ENCODE measurements around the gene CD9.

CD9 gene

GRCh38 chr12:6198985-6199530, 1.1 kb upstream of the CD9 start:
- no peak for TF ChIP-seq ESRRG (CRISPR knock-in tag; IDR thresholded peaks at IDR 0.05)
- TF ChIP-seq ARNTL (CRISPR knock-in tag; IDR thresholded peaks at IDR 0.05; ENCODE audit: borderline replicate concordance, low read depth), result no peak
- TF ChIP-seq ZNF565 (CRISPR knock-in tag; conservative IDR thresholded peaks at IDR 0.05; ENCODE audit: low read depth), result no peak
- no peak for TF ChIP-seq POU6F1 (CRISPR knock-in tag; IDR thresholded peaks at IDR 0.05; ENCODE audit: borderline replicate concordance, low read depth)
- no peak for TF ChIP-seq CSDC2 (CRISPR knock-in tag; IDR thresholded peaks at IDR 0.05)
- no peak for TF ChIP-seq TCF4 (CRISPR knock-in tag; IDR thresholded peaks at IDR 0.05; ENCODE audit: borderline replicate concordance)
- TF ChIP-seq CSRNP3 (CRISPR knock-in tag; IDR thresholded peaks at IDR 0.05), result no peak
- no peak for TF ChIP-seq BACH2 (CRISPR knock-in tag; IDR thresholded peaks at IDR 0.05; ENCODE audit: borderline replicate concordance)
- no peak for TF ChIP-seq TSHZ2 (CRISPR knock-in tag; IDR thresholded peaks at IDR 0.05)
- no peak for TF ChIP-seq RARB (CRISPR knock-in tag; IDR thresholded peaks at IDR 0.05)
- TF ChIP-seq ZFP30 (CRISPR knock-in tag; IDR thresholded peaks at IDR 0.05), result no peak
- no peak for TF ChIP-seq GLIS3 (CRISPR knock-in tag; IDR thresholded peaks at IDR 0.05)
- TF ChIP-seq ZNF70 (CRISPR knock-in tag; IDR thresholded peaks at IDR 0.05), result no peak
- no peak for TF ChIP-seq ISL1 (CRISPR knock-in tag; IDR thresholded peaks at IDR 0.05)
- no peak for TF ChIP-seq CREB5 (CRISPR knock-in tag; IDR thresholded peaks at IDR 0.05; ENCODE audit: low read depth)
- TF ChIP-seq OSR1 (CRISPR knock-in tag; IDR thresholded peaks at IDR 0.05), result no peak
- no peak for ATAC-seq

GRCh38 chr12:6199531-6200255, 507 bp upstream of the CD9 start:
- ATAC-seq, result no peak
- TF ChIP-seq GLIS3 (CRISPR knock-in tag; IDR thresholded peaks at IDR 0.05) (no peak), ARNTL (CRISPR knock-in tag; IDR thresholded peaks at IDR 0.05; ENCODE audit: borderline replicate concordance, low read depth) (no peak), BACH2 (CRISPR knock-in tag; IDR thresholded peaks at IDR 0.05; ENCODE audit: borderline replicate concordance) (no peak), CSDC2 (CRISPR knock-in tag; IDR thresholded peaks at IDR 0.05) (no peak), CREB5 (CRISPR knock-in tag; IDR thresholded peaks at IDR 0.05; ENCODE audit: low read depth) (no peak), POU6F1 (CRISPR knock-in tag; IDR thresholded peaks at IDR 0.05; ENCODE audit: borderline replicate concordance, low read depth) (no peak), ZNF70 (CRISPR knock-in tag; IDR thresholded peaks at IDR 0.05) (no peak), TCF4 (CRISPR knock-in tag; IDR thresholded peaks at IDR 0.05; ENCODE audit: borderline replicate concordance) (no peak), ESRRG (CRISPR knock-in tag; IDR thresholded peaks at IDR 0.05) (no peak), TOX (CRISPR knock-in tag; IDR thresholded peaks at IDR 0.05; ENCODE audit: borderline replicate concordance) (no peak), OSR1 (CRISPR knock-in tag; IDR thresholded peaks at IDR 0.05) (no peak), TSHZ2 (CRISPR knock-in tag; IDR thresholded peaks at IDR 0.05) (no peak), ISL1 (CRISPR knock-in tag; IDR thresholded peaks at IDR 0.05) (no peak), PATZ1 (CRISPR knock-in tag; IDR thresholded peaks at IDR 0.05; ENCODE audit: borderline replicate concordance) (no peak), CSRNP3 (CRISPR knock-in tag; IDR thresholded peaks at IDR 0.05) (no peak), ZC3H10 (CRISPR knock-in tag; IDR thresholded peaks at IDR 0.05) (no peak)

Measured in SK-N-SH treated with all-trans-retinoic acid at 6 μM for 48 hours (cell line).